ENCODE results near the gene CNKSR3. TPM values are rescaled to one million over a fixed set of nuclear protein-coding genes. Genes with fewer than 3 reads are reported as not detected.

Gene CNKSR3
- total and polyA plus RNA-seq, 2 donors from 2014 or later = 13.8 to 63.1 TPM

DNA sequence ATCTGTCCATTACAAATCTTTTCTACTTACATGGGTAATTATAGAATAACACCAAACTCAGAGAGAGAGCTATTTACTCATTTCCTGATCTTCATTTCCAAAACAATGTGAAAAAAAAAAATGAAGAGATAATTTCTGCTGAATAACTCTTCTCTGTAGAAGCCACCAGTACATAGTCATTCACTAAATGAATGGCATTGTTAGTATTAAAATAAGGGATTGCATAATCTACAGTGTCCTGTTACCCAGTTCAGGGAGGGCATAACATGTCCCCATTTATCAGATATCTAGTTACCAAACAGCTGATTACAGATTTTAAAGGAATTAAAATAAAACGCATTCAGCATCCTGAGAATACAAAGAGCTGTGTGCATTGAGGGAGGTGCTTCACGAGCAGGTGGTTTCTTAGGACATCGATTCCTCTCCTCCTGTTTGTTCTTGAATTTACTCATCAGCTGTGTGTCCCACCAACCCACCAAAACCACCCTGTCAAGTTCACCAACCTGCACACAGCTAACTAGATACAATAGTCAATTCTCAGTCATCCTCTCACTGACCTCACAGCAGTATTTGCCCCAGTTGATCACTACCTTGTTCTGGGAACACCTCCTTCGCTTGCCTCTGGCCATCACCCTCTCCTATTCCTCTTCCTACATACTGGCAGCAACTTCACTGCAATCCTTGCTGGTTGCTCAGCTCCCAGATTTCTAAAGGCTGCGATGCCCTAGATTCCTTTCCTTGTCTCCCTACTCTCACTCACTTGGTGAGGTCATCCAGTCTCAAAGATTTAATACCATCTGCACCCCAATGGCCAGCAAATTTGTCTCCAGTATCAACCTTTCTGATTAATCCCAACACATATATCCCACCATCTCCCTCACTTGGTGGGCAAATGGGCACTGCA lies 18.7 kb downstream of the CNKSR3 start:
- DNase-seq (peak in 1 of 5 donors; percentile 17), FAIRE-seq (no peak)
- peaks cover 5 to 20% (median 6%) of the 10 kb centered on the region in 3 donors for H3K4me1 ChIP-seq (ENCODE audit: control insufficient read depth in 2 of 3, insufficient read depth in 2 of 3, low read depth in 1 of 3, low read length in 3 of 3)
- H3K27ac ChIP-seq (ENCODE audit: low read depth in 2 of 2, low read length in 2 of 2) = no peak overlapping the region
- no peak overlapping the region for H3K4me3 ChIP-seq (ENCODE audit: low read length in 3 of 3)
- H3K9me3 ChIP-seq (ENCODE audit: control insufficient read depth in 2 of 3, insufficient read depth in 1 of 3, low read length in 3 of 3) = no peaks in the 10 kb centered on the region
- intact Hi-C loops (cut with DNase I) = no loop called here
- no peaks in the 10 kb centered on the region for H3K27me3 ChIP-seq (ENCODE audit: control insufficient read depth, insufficient read depth, low read length)
- H3K36me3 ChIP-seq (ENCODE audit: control insufficient read depth in 2 of 3, insufficient read depth in 3 of 3, low read length in 3 of 3) = peaks cover 0 to 3% (median 0%) of the 10 kb centered on the region in 3 donors
- TF ChIP-seq, protein P1, sequence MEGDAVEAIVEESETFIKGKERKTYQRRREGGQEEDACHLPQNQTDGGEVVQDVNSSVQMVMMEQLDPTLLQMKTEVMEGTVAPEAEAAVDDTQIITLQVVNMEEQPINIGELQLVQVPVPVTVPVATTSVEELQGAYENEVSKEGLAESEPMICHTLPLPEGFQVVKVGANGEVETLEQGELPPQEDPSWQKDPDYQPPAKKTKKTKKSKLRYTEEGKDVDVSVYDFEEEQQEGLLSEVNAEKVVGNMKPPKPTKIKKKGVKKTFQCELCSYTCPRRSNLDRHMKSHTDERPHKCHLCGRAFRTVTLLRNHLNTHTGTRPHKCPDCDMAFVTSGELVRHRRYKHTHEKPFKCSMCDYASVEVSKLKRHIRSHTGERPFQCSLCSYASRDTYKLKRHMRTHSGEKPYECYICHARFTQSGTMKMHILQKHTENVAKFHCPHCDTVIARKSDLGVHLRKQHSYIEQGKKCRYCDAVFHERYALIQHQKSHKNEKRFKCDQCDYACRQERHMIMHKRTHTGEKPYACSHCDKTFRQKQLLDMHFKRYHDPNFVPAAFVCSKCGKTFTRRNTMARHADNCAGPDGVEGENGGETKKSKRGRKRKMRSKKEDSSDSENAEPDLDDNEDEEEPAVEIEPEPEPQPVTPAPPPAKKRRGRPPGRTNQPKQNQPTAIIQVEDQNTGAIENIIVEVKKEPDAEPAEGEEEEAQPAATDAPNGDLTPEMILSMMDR (IDR thresholded peaks at IDR 0.05; ENCODE audit: borderline replicate concordance, extremely low read depth, insufficient read depth) = no peak
- H3K9ac ChIP-seq (ENCODE audit: low read length in 3 of 3) = no peak overlapping the region

DNA sequence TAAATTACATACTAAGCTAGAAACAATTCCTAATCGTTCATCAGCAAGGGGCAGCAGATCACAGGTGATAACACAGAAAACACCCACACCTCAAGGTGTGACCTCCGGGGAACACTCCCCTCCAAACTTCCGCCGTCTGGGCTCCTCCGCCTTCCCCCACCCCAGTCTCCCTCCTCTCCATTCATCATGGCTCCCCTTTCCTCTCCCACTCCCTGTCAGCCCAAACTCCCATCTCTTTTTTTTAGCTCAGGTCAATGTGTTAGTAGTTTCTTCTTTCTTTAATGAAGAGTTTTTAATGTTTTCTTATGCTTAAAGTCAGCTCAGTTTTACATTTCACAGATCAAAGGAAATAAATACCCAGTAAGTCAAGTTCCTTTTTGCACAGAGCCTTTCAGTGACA lies 20.7 kb downstream of the CNKSR3 start:
- no peak overlapping the region for H3K4me3 ChIP-seq (ENCODE audit: low read length in 3 of 3)
- no peaks in the 10 kb centered on the region for H3K27me3 ChIP-seq (ENCODE audit: control insufficient read depth, insufficient read depth, low read length)
- intact Hi-C loops (cut with DNase I) = no loop called here
- peak in 3 of 5 donors; percentile 50 to 69 (median 63) for DNase-seq
- TF ChIP-seq, protein P1 (IDR thresholded peaks at IDR 0.05; ENCODE audit: borderline replicate concordance, extremely low read depth, insufficient read depth) = no peak
- H3K9me3 ChIP-seq (ENCODE audit: control insufficient read depth in 2 of 3, insufficient read depth in 1 of 3, low read length in 3 of 3) = no peaks in the 10 kb centered on the region
- no peak for FAIRE-seq
- H3K4me1 ChIP-seq (ENCODE audit: control insufficient read depth in 2 of 3, insufficient read depth in 2 of 3, low read depth in 1 of 3, low read length in 3 of 3) = peaks cover 6 to 28% (median 9%) of the 10 kb centered on the region in 3 donors
- no peak overlapping the region for H3K9ac ChIP-seq (ENCODE audit: low read length in 3 of 3)
- H3K27ac ChIP-seq (ENCODE audit: low read depth in 2 of 2, low read length in 2 of 2) = no peak overlapping the region
- H3K36me3 ChIP-seq (ENCODE audit: control insufficient read depth in 2 of 3, insufficient read depth in 3 of 3, low read length in 3 of 3) = no peaks in the 10 kb centered on the region

DNA sequence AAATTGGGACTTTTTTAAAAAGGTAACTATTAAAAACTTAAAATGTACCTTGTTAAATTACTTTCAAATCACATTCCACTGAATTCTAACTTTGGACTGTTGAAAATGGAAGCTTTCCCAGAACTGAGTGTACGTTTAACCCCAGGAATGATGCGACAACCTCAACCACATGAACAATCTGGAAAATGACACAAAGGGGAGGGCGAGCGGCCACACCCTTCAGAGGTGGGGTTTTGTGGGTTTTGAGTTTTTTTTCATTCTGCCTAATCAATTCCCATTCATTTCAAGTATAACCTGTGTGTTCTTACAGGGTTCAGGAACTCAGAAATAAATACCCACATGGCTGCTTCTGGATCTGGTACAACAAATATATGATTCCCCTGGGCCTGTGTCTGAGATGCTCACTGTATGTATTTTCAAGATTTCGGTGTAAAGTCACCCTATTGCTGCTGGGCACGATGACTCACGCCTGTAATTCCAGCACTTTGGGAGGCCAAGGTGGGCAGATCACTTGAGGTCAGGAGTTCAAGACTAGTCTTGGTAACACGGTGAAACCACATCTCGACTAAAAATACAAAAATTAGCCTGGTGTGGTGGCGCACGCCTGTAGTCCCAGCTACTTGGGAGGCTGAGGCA lies 21.6 kb downstream of the CNKSR3 start:
- peak overlapping the region in 1 of 2 donors; percentile 20 for H3K27ac ChIP-seq (ENCODE audit: low read depth in 2 of 2, low read length in 2 of 2)
- TF ChIP-seq, protein P1 (IDR thresholded peaks at IDR 0.05; ENCODE audit: borderline replicate concordance, extremely low read depth, insufficient read depth) = no peak
- FAIRE-seq = no peak
- DNase-seq = no peak
- H3K4me3 ChIP-seq (ENCODE audit: low read length in 3 of 3) = no peak overlapping the region
- H3K9ac ChIP-seq (ENCODE audit: low read length in 3 of 3) = no peak overlapping the region
- no peaks in the 10 kb centered on the region for H3K36me3 ChIP-seq (ENCODE audit: control insufficient read depth in 2 of 3, insufficient read depth in 3 of 3, low read length in 3 of 3)
- no peaks in the 10 kb centered on the region for H3K27me3 ChIP-seq (ENCODE audit: control insufficient read depth, insufficient read depth, low read length)
- intact Hi-C loops (cut with DNase I) = no loop called here
- H3K4me1 ChIP-seq (ENCODE audit: control insufficient read depth in 2 of 3, insufficient read depth in 2 of 3, low read depth in 1 of 3, low read length in 3 of 3) = peaks cover 6 to 31% (median 9%) of the 10 kb centered on the region in 3 donors
- H3K9me3 ChIP-seq (ENCODE audit: control insufficient read depth in 2 of 3, insufficient read depth in 1 of 3, low read length in 3 of 3) = no peaks in the 10 kb centered on the region

All from kidney (tissue), 14 donors.